HCT116 (cell line): ENCODE measurements around the gene GGT7.

Source experiments
- ATF3 ChIP-seq: IDR thresholded peaks from 2 replicates; pipeline ENCODE4 v1.6.1; 2012
- EGR1 ChIP-seq: IDR thresholded peaks from 2 replicates; pipeline ENCODE4 v1.6.1; 2012; ENCODE audit warnings: low read depth
- ELF1 ChIP-seq: IDR thresholded peaks from 2 replicates; pipeline ENCODE4 v1.6.1; 2012; ENCODE audit warnings: low read depth, borderline replicate concordance
- EZH2 ChIP-seq: fragments of 200-600 bp; sonication (generic); IDR thresholded peaks from 2 replicates; pipeline ENCODE4 v1.6.1; 2017; ENCODE audit warnings: antibody characterized with exemption, mixed run types
- EZH2phosphoT487 ChIP-seq: fragments of 200-600 bp; IDR thresholded peaks from 2 replicates; pipeline ENCODE4 v1.6.1; 2018; ENCODE audit warnings: antibody characterized with exemption, borderline replicate concordance
- POLR2AphosphoS5 ChIP-seq: IDR thresholded peaks from 2 replicates; pipeline ENCODE4 v1.6.1; 2011; ENCODE audit warnings: mild to moderate bottlenecking, low read depth, low read length, moderate library complexity
- REST ChIP-seq: IDR thresholded peaks from 2 replicates; pipeline ENCODE4 v1.6.1; 2012; ENCODE audit warnings: low read depth
- SRF ChIP-seq: IDR thresholded peaks from 2 replicates; pipeline ENCODE4 v1.6.1; 2012; ENCODE audit warnings: low read depth
- TF ChIP-seq, protein P1 (sequence below), 3 experiments: fragments of 200-600 bp in 1 of 3; sonication (generic) in 1 of 3; IDR thresholded peaks in 2 of 3; conservative IDR thresholded peaks in 1 of 3; 2 replicates each; pipeline ENCODE4 v1.5.1; 2012 to 2017; ENCODE audit warnings: low read depth in 2 of 3, low read length in 2 of 3, antibody characterized with exemption in 1 of 3, borderline replicate concordance in 1 of 3, control low read depth in 1 of 3, mild to moderate bottlenecking in 1 of 3, mixed read lengths in 1 of 3, mixed run types in 1 of 3, moderate library complexity in 1 of 3; ENCODE audit not compliant: insufficient read depth in 1 of 3

- TF ChIP-seq, protein P1, sequence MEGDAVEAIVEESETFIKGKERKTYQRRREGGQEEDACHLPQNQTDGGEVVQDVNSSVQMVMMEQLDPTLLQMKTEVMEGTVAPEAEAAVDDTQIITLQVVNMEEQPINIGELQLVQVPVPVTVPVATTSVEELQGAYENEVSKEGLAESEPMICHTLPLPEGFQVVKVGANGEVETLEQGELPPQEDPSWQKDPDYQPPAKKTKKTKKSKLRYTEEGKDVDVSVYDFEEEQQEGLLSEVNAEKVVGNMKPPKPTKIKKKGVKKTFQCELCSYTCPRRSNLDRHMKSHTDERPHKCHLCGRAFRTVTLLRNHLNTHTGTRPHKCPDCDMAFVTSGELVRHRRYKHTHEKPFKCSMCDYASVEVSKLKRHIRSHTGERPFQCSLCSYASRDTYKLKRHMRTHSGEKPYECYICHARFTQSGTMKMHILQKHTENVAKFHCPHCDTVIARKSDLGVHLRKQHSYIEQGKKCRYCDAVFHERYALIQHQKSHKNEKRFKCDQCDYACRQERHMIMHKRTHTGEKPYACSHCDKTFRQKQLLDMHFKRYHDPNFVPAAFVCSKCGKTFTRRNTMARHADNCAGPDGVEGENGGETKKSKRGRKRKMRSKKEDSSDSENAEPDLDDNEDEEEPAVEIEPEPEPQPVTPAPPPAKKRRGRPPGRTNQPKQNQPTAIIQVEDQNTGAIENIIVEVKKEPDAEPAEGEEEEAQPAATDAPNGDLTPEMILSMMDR (IDR thresholded peaks at IDR 0.05 in 2 of 3, conservative IDR thresholded peaks at IDR 0.05 in 1 of 3; ENCODE audit: borderline replicate concordance in 1 of 3, insufficient read depth in 1 of 3, low read depth in 2 of 3, low read length in 2 of 3): no peak
- no peak for TF ChIP-seq POLR2AphosphoS5
- TF ChIP-seq ATF3: no peak
- TF ChIP-seq REST: no peak
- no peak for TF ChIP-seq EZH2
- no peak for TF ChIP-seq EZH2phosphoT487
- TF ChIP-seq SRF: no peak
- no peak for TF ChIP-seq EGR1
- TF ChIP-seq ELF1: no peak
Measured at GRCh38 chr20:34895465-34895864, 22.8 kb upstream of the GGT7 start.
